Measurements from ENCODE around the gene UGT2B28.
"Not testable (repeated sequence)": the region's sequence is repeated elsewhere in the genome, so short reads cannot be mapped to it uniquely, and the experiment has no call there.

UGT2B28 gene

DNA sequence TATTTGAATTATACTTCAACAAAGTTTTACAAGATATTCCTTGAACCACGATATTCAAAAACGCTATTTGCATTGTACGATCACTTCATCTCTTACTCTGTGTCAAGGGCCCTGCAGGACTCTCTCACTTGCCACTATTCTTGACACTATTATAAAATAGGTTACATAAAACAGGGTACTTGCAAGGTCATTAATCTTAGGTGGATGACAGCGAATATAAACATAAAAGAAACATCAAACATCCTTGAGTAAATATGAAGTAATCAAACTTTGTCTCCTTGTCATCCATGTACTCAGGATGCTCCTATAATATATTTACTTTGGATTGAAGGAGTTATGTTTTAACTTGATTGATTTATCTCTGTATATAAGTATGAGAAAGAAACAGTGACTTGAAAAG, at the start of gene UGT2B28:
Gene UGT2B28 (plus strand): TSS at position 395 of the 400 bp plus-strand sequence. CDS start 26 bp downstream, outside the sequence.
- DNase-seq: not testable (repeated sequence)

DNA sequence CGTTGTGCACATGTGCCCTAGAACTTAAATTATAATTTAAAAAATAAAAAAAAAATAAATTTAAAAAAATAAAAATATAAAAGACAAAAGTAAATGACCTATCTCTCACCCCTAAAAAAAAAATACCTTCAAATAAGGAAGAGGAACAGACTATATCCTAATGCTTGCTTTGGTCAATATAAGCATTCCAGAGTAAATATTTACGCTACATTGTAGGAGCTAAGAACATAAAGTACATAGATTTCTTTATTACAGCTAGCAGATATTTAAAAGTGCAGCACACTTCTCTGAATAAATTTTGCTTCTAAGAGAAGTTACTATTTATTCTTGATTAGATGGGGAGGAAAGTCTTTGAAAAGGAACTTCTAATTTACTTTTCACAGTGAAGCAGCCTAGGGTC, 41.2 kb upstream of the UGT2B28 start:
- DNase-seq: no peak

DNA sequence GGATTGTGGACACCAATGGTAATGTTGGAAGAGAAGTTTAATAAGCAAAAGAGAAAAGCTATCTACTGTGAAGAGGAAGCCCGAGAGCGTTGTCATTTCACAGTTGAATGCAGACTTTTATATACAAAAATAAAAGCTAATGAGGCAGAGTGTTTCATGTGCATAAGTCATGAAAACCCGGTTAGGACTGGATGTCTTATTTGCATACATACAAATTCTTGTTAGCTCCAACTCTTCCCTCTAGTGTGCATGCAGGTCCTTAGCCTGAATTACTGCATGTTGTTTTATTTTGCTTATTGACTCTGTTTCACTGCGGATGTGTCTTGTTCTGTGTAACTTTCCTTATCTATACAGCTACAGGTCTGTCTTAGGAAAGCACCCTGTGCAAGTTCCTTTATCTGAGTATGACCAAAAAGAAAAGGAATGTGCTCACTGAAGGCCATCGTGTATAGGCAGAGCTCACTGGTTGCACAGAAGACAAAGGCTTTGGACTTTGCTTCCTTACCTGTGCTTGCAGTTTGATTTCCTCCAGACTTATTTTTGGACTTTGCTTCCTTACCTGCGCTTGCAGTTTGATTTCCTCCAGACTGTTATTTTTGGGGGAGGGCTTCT, 40.6 kb upstream of the UGT2B28 start:
- no peak for DNase-seq

DNA sequence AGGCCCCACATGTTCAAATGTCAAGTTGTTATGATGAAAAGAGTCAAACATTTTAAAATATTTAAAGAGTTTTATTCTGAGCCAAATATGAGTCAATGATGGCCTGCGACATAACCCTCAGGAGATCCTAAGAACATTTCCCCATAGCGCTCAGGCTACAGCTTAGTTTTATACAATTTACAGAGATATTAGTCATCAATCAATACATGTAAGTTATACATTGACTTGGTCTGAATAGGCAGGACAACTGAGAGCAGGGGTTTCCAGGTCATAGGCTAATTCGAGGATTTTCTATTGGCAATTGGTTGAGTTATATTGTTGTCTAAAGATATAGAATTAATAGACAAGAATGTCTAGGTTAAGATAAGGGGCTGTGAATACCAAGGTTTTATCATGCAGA, 39.5 kb upstream of the UGT2B28 start:
- not testable (repeated sequence) for DNase-seq

DNA sequence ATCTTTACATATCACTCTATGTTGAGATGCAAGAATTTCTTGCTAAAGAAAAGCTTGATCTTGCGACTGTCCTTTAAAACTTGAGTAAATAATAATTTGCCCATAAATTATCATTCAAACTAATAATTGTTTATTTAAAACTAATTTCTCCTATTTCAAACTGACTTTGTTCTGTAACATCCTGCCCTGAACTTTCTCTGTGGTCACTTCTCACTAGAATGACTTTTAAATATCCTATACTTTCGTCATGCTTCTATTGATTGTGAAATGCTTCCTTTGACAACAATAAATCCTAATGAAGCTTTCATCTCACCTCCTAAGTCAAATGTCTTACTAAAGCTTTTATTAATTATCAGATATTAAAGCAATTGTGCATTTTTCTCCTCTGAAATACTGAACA, 38.5 kb upstream of the UGT2B28 start:
- DNase-seq: not testable (repeated sequence)

GRCh38 chr4:69242562-69243240, 37.6 kb upstream of the UGT2B28 start:
- not testable (repeated sequence) for DNase-seq

- DNase-seq: not testable (repeated sequence)
These were observed 29.4 kb upstream of the UGT2B28 start for GRCh38 chr4:69250884-69251283.

- DNase-seq: not testable (repeated sequence)
These were observed 27.0 kb upstream of the UGT2B28 start for GRCh38 chr4:69253147-69253772.

DNA sequence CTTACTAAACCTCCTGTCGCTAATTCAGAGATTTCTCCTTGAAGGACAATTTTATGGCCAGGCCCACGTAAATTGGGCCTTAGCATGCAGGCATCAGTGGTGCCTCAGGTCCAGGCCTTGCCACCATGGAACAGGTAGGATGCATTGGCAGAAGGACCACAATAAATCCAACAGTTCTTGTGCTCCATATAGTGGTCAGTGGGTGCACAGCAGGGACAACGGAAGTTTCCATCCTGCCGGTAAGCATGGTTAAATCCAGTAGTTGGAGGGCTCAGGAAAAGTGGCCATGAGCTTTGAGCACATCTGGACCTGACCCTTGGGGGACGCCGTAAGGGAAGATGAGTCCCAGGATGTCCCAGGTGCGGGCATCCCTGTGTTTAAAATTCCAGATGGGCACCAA, 11.7 kb upstream of the UGT2B28 start:
- not testable (repeated sequence) for DNase-seq

GRCh38 chr4:69296356-69296755, 16.1 kb downstream of the UGT2B28 start:
- not testable (repeated sequence) for DNase-seq

DNA sequence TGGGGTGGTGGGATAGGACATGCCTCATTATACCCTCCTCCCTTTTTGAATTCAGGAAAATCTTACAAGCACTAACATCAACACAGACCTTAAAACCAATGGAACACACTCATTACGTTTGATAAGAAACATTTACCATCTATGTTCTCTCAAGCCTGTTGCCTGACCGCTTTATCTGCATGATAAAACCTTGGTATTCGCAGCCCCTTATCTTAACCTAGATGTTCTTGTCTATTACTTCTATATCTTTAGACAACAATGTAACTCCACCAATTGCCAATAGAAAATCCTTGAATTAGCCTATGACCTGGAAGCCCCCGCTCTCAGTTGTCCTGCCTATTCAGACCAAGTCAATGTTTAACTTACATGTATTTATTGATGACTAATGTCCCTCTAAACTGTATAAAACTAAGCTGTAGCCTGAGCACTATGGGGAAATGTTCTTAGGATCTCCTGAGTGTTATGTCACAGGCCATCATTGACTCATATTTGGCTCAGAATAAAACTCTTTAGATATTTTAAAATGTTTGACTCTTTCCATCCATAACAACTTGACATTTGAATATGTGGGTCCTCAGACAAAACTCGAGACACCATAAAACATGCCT, 28.3 kb downstream of the UGT2B28 start:
- not testable (repeated sequence) for DNase-seq

- not testable (repeated sequence) for DNase-seq
These were observed 29.3 kb downstream of the UGT2B28 start for GRCh38 chr4:69309549-69310076.

- not testable (repeated sequence) for DNase-seq
These were observed 30.0 kb downstream of the UGT2B28 start for GRCh38 chr4:69310262-69310661.

DNA sequence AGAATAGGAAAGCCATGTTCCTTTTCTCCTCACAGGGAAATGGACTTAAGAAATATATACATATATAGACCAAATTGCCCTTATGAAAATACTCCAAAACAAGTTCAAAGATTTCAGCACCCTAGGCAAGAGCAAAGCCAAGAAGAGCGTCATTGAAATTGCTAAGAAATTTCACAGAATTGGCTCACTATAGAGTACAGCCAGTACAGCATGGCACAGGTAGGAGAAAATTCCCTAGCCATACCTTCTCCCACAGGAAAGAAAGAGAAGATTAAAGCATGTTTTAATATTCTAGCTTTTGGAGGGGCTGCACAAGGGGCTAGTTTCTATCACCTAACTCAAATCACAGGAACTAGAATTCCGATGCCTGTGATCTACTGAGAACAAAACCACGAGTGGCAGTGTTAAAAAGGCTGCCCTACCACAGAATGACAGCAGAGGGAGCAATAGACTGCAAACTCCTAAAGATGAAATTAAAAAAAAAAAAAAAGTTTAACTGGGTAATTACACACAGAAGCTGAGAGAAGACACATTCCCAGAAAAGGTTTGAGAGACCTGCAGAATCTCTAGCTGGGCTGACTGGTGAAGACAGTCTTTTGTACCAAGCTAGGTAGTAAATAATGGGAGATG, 37.5 kb downstream of the UGT2B28 start:
- not testable (repeated sequence) for DNase-seq

- no peak for DNase-seq
These were observed 41.0 kb downstream of the UGT2B28 start for GRCh38 chr4:69321153-69321729.

DNA sequence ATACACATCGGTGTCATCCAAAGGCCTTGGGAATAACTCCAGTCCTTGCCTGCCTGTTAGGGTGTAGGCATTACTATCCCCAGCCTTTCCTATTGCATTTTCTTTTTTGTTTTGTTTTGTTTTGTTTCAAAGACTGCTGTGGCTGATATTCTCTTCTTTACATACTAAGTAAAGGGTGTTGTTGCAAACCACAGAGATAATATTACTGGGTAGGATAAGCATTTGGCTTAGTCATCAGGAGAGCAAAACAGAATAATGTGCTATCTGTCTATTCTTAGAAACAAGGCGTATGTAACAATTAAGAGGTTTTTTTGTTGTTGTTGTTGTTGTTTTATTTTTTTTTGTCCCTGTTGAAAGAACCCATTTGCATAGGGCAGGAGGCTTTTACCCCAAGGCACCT, 41.8 kb downstream of the UGT2B28 start:
- DNase-seq: no peak

GRCh38 chr4:69323284-69323683, 43.0 kb downstream of the UGT2B28 start:
- no peak for DNase-seq

- no peak for DNase-seq
These were observed 50.2 kb downstream of the UGT2B28 start for GRCh38 chr4:69330345-69331047.

GRCh38 chr4:69331304-69331703, 51.0 kb downstream of the UGT2B28 start:
- DNase-seq: not testable (repeated sequence)

GRCh38 chr4:69335485-69335884, 55.2 kb downstream of the UGT2B28 start:
- not testable (repeated sequence) for DNase-seq

GRCh38 chr4:69343114-69343513, 62.8 kb downstream of the UGT2B28 start:
- not testable (repeated sequence) for DNase-seq

Data from amniotic stem cell (primary cell).